ENCODE data around the gene OSBPL3.

Gene OSBPL3

GRCh38 chr7:24946467-24946866 is 33.5 kb downstream of the OSBPL3 start:
- TF ChIP-seq EP300 (IDR thresholded peaks at IDR 0.05; ENCODE audit: borderline replicate concordance) (no peak), REST (IDR thresholded peaks at IDR 0.05; ENCODE audit: low read depth) (no peak), FOXM1 (IDR thresholded peaks at IDR 0.05; ENCODE audit: borderline replicate concordance, low read depth) (no peak), RAD21 (IDR thresholded peaks at IDR 0.05; ENCODE audit: low read depth) (no peak), NFIC (IDR thresholded peaks at IDR 0.05) (no peak)

GRCh38 chr7:24945899-24946298 is 34.1 kb downstream of the OSBPL3 start:
- TF ChIP-seq CREB1 (IDR thresholded peaks at IDR 0.05; ENCODE audit: low read depth) (no peak), NFIC (IDR thresholded peaks at IDR 0.05) (no peak), CEBPB (IDR thresholded peaks at IDR 0.05) (no peak), TAF1 (IDR thresholded peaks at IDR 0.05; ENCODE audit: low read depth) (no peak), REST (IDR thresholded peaks at IDR 0.05; ENCODE audit: low read depth) (no peak), RAD21 (IDR thresholded peaks at IDR 0.05; ENCODE audit: low read depth) (no peak), YY1 (IDR thresholded peaks at IDR 0.05; ENCODE audit: low read depth) (no peak), EP300 (IDR thresholded peaks at IDR 0.05; ENCODE audit: borderline replicate concordance) (no peak), MAX (IDR thresholded peaks at IDR 0.05) (no peak), TCF12 (IDR thresholded peaks at IDR 0.05; ENCODE audit: low read depth) (no peak), ZBTB7A (IDR thresholded peaks at IDR 0.05; ENCODE audit: low read depth) (no peak), TEAD4 (IDR thresholded peaks at IDR 0.05) (no peak), EGR1 (IDR thresholded peaks at IDR 0.05) (no peak), USF1 (IDR thresholded peaks at IDR 0.05) (no peak), FOXM1 (IDR thresholded peaks at IDR 0.05; ENCODE audit: borderline replicate concordance, low read depth) (no peak)

GRCh38 chr7:24943096-24943948 is 36.7 kb downstream of the OSBPL3 start:
- TF ChIP-seq MAX (IDR thresholded peaks at IDR 0.05) (no peak), TEAD4 (IDR thresholded peaks at IDR 0.05) (no peak), RAD21 (IDR thresholded peaks at IDR 0.05; ENCODE audit: low read depth) (no peak), EGR1 (IDR thresholded peaks at IDR 0.05) (no peak), EP300 (IDR thresholded peaks at IDR 0.05; ENCODE audit: borderline replicate concordance) (no peak), ZBTB7A (IDR thresholded peaks at IDR 0.05; ENCODE audit: low read depth) (no peak), CEBPB (IDR thresholded peaks at IDR 0.05) (no peak), TAF1 (IDR thresholded peaks at IDR 0.05; ENCODE audit: low read depth) (no peak), REST (IDR thresholded peaks at IDR 0.05; ENCODE audit: low read depth) (no peak)

GRCh38 chr7:24942226-24942625 is 37.8 kb downstream of the OSBPL3 start:
- no peak for TF ChIP-seq FOXM1 (IDR thresholded peaks at IDR 0.05; ENCODE audit: borderline replicate concordance, low read depth)
- no peak for TF ChIP-seq MAX (IDR thresholded peaks at IDR 0.05)
- TF ChIP-seq USF1 (IDR thresholded peaks at IDR 0.05) = no peak
- no peak for TF ChIP-seq CEBPB (IDR thresholded peaks at IDR 0.05)
- no peak for TF ChIP-seq REST (IDR thresholded peaks at IDR 0.05; ENCODE audit: low read depth)
- no peak for TF ChIP-seq CREB1 (IDR thresholded peaks at IDR 0.05; ENCODE audit: low read depth)
- TF ChIP-seq TEAD4 (IDR thresholded peaks at IDR 0.05) = no peak
- no peak for TF ChIP-seq TAF1 (IDR thresholded peaks at IDR 0.05; ENCODE audit: low read depth)
- TF ChIP-seq NFIC (IDR thresholded peaks at IDR 0.05) = no peak
